GM19438 (cell line): Measurements from ENCODE around the gene INPP5D.

Experiments
- ATAC-seq: cut with Tn5 transposase; IDR thresholded peaks from one replicate; pipeline ENCODE4 v1.9.1; 2021; ENCODE audit warnings: low read depth; ENCODE audit not compliant: unreplicated experiment

The INPP5D gene

DNA sequence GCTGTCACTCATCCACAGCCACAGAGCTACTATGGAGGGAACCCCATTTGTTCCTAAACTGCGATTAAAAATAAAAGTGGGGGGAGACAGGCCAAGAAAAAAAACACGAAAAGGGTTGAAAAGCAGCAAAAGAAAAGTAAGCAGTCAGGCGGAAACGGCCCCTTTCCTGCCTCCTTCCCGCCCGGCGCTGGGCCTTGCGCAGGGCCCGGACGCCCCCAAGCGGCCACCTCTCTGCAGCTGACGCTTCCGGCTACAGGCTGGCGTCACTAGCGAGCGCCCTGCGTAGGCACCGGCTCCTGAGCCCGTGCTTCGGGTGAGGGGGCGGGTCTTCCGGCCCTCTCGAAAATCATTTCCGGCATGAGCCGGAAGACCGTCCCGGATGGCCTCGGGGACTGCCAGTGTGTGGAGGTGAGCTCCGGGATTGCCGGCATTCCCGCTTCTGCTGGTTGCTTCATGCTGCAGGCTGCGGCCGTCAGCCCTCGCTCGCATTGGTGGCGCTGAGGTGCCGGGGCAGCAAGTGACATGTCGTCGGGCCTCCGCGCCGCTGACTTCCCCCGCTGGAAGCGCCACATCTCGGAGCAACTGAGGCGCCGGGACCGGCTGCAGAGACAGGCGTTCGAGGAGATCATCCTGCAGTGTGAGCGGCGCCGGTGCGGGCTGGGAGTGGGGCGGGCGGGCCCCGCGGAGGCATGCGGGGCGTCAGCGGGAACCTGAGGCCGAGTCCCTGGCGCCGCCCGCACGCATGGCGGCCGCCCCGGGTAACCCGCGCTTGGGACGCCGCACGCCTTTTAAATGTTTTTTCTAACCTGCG, 191.4 kb downstream of the INPP5D start, which contains the start of gene ATG16L1:
TSS of gene ATG16L1 (plus strand) at position 368 of the 811 bp plus-strand sequence. CDS start at position 523, 155 bp downstream.
- peak; percentile 95 for ATAC-seq

DNA sequence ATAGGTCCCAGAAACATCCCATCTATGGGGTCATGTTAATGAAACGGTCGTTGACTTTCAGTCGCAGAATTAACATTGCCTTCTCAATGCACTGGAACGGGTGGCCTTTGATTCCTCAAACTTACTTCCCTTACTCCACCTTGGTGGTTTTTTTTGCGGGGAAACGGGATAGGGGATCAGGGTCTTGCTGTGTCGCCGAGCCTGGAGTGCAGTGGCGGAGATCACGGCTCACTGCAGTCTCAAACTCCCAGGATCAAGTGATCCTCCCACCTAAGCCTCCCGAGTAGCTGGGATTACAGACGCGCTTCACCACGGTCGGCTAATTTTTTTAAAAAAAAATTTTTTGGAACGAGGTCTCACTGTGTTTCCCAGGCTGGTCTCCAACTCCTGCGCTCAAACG, 192.1 kb downstream of the INPP5D start:
- ATAC-seq, result no peak

DNA sequence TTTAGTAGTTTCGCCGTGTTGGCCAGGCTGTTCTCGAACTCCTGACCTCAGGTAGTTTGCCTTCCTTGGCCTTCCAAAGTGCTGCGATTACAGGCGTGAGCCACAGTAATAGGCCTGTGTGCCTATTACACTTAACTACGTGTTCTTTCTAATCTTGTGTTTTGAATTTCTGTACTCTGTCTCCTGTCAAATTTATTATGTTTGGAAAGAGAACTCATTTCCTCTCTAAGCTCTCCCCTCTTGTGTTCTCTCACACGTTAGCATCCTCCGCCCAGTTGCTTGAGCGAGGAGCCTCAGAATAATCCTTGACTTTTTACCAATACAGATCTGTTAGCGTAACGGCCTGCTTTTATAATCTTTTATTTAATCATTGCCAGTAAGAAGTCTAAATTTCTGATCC, 195.0 kb downstream of the INPP5D start:
- ATAC-seq, result no peak

DNA sequence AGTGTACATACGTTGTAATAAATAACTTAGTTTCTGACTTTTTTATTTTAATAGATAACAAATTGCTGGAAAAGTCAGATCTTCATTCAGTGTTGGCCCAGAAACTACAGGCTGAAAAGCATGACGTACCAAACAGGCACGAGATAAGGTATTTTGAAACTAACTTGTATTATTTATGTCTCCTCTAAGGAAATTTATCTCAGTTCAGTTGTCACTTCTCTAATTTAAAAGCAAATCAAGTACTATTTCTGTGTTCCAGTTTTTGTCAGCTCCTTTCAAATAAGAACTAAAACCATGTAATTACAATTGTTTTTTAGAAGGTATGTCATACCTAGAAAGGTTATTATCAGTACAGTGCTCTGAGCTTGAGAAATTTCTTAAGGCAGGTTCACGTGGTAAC, 195.9 kb downstream of the INPP5D start:
- no peak for ATAC-seq
